ENCODE results near the gene PSAT1.

Gene PSAT1

GRCh38 chr9:78370991-78371390 lies 74.1 kb downstream of the PSAT1 start:
- no peak for DNase-seq

DNA sequence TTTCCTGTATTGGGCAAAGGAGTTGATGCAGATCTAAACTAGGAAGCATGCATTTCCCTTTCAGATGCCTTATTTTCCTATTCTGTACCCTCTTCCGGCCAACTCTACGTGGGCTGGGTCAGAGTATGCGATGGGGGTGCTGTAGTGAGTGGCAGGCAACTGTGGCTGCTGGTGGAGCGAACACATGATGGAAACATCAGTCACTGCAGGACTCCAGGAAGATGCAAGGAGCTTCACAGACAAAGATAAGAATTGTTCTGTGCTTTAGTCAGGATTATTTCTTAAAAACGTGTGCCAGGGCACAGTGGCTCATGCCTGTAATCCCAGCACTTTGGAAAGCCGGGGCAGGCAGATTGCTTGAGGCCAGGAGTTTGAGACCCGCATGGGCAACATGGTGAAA lies 75.1 kb downstream of the PSAT1 start:
- no peak for DNase-seq
